M059J (cell line): ENCODE data around the gene ADCY2. TPM values are rescaled to one million over a fixed set of nuclear protein-coding genes. Genes with fewer than 3 reads are reported as not detected.

ENCODE experiments used
- DNase-seq: peaks from one replicate; pipeline ENCODE4 v3.0.0-alpha.2; 2012; ENCODE audit warnings: low read depth
- total RNA-seq: library from RNA; depleted of rRNA; stranded (reverse); fragments of >200 nt; shearing (Covaris generic); gene quantifications from 2 replicates; pipeline ENCODE4 v1.2.3, GENCODE V29; 2014

The ADCY2 gene
- total RNA-seq, 1 experiment from 2014 or later: not detected

GRCh38 chr5:7503564-7503963, 107.6 kb downstream of the ADCY2 start:
- DNase-seq: no peak

DNA sequence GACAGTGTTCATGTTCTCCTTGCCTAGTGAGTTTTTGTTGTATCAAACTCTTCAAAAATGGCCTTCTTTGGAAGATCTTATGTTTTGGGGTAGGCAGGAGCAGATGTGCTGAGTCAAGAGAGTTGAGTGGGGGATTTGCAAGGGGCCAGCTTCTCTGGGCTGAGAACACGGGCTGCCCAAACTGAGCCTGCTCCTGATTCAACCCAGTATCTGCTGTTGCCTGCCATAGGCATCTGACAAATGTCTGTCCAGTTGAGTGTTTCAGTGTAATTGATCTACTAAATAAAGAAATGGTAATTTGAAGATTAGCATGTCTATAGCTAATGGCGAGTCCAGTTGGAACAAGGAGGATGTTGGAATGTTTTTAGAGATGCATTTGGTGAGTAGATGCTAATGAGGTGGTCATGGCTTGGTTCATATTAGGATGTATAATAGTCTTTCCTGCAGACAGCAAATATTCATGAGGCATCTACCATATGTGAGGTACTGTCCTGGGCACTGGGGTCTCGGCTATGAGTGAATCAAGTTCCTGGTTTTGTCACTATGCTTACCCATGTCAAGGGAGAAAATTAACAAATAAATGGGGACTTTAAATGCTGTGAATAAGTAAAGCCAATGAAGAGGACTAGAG, 119.5 kb downstream of the ADCY2 start:
- DNase-seq: no peak

GRCh38 chr5:7516253-7516652, 120.3 kb downstream of the ADCY2 start:
- DNase-seq: no peak

DNA sequence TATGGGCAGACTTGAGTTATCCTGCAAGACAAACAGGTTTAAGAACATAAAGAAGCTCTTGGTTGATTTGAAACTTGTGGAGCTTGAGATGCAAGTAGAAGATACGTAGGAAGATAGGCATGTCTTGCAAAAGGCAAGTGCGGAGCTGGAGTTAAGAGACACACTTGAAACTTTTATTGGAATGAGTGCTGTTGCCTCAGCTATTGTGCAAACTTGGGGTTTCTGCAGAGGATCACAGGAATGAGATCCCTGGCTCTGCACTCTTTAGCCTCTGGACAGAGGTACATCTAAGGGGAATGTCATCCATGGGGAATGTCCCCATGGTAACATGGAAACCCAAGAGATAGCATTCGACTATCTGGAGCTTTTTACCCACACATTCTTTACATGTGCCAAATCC, 121.1 kb downstream of the ADCY2 start:
- no peak for DNase-seq

DNA sequence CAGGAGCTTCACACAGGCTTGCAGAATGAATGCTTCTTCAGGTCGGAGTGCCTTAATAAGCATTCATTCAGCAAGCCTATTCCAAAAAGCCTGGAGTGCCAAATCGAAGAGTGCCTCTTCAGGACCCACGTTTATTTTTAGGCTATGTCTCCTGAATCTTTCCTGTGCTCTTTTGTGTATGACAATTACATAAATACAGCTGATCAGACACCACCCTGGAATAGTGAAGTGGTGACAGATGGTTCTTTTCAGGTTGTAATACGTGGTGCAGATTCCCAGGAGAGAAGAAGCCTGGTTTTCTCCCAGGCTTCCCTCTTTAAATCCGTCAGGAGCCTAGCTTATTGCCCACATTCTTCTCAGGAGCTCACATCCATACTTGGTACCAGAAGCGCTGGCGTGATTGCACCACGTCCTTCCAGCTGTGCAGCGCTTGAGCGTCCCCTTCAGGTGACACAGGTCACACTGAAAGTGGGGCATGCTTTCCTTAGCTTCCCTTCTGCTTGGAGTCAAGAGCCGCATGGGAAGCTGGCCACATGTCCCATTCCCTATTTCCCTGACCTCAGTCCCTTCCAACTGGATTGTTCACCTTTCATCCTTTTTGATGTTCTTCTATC, 123.1 kb downstream of the ADCY2 start:
- no peak for DNase-seq

DNA sequence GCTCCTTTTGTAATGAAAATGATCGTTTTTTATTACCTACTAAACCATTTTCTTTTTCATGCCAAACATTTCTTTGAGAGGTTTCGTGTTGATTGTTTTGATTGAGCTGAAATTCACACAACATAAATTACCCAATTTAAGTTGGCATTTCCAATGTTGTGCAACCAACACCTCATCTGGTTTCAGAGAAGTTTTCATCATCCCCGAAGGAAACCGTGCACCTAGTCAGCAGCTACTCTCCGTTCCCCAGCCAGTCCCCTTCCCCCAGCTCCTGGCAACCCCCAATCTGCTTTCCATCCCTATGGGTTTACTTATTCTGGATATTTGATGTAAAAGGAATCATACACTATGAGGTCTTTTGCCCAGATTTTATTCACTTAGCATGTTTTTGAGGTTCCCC, 123.6 kb downstream of the ADCY2 start:
- no peak for DNase-seq

DNA sequence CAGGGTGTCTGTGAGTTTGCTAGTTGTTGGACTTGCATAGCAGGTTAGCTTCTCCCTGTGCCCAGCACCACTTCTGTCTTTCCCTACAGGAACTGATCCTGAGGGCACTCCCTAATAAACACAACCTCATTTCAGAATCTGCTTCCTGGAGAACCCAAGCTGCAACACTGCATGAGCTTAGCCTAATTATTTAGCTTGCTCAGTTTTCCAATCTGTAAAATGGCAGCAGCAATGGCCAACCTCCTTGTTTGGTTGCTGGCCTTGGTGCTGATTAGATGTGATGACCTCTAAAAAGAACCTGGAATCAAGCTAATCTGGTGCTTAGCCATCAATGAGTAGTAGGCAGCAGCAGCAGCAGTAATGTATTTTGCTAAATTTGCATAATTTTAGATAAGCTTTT, 133.9 kb downstream of the ADCY2 start:
- no peak for DNase-seq

DNA sequence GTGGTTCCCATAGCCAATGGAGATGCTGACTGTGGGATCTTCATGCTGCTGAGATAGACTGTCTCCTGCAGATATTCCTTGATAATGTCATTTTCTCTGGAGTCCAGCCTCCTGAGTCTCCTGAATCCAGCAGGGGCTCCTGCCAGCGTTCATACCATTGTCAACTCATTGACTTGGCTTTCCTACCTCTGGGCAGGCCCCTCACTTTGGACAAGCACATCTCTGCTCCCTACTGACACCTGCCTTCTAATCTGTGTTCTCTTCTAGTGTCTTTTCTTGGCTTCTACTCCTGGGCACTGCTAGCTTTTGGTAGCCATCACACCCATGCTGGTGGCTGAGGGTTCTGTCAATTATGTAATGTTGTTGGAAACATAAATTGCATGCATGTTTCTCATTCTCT, 138.0 kb downstream of the ADCY2 start:
- no peak for DNase-seq

GRCh38 chr5:7534505-7534904, 138.6 kb downstream of the ADCY2 start:
- DNase-seq: no peak

- DNase-seq: no peak
Observed at GRCh38 chr5:7537573-7537972, 141.6 kb downstream of the ADCY2 start.

DNA sequence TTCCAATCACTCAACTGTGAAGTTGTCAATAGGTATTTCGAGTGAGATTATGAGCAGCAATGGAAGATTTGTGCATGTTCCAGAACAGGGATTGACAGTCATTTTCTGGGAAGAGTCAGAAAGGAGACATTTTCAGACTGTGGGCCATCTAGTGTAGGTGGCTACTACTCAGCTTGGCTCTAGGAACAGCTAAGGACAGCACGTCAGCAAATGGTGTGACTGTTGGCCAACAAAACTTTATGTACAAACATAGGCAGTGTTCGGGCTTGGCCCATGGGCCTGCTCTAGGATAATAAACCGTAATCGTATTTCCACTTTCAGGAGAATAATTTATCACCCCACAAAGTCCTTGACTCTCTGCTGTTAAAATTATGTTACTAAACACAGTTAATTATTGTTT, 143.6 kb downstream of the ADCY2 start:
- DNase-seq: no peak

- DNase-seq: no peak
Observed at GRCh38 chr5:7540736-7541485, 145.0 kb downstream of the ADCY2 start.

DNA sequence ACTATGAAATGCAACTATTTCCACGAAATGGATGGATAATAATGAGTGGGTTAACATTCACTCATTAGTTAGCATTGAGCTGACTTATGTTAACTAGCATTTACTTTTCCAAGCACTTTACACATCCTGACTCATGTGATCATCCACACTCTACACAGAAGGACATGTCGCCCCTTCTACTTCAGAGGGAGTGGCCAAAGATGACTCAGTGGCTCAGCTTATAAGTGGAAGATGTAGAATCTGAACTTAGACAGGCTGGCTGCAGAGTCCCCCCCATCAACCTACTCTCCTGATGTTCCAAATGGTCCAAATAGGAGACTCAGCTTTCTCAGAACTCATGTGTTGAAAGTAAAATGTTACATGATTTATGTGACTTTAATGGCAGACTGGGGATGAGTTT, 146.0 kb downstream of the ADCY2 start:
- DNase-seq: no peak

DNA sequence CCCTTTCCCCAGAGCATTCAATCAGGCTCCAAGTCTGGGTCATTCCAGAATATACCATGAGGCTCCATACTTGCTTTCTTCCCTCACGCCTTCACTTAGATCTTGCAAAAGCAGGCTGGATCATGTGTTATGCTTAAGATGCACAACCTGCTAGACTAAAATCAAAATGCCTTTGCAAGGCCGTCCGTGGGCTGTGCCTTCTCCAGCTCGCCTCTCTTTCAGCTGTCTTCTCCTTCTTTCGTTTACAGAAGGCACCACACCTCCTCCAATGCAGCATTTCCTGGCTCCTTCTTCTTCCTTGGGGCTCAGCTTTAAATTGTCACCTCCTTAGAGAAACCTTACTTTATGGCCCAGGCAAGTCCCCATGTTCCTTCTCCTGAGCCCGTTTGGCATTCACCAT, 150.6 kb downstream of the ADCY2 start:
- no peak for DNase-seq

DNA sequence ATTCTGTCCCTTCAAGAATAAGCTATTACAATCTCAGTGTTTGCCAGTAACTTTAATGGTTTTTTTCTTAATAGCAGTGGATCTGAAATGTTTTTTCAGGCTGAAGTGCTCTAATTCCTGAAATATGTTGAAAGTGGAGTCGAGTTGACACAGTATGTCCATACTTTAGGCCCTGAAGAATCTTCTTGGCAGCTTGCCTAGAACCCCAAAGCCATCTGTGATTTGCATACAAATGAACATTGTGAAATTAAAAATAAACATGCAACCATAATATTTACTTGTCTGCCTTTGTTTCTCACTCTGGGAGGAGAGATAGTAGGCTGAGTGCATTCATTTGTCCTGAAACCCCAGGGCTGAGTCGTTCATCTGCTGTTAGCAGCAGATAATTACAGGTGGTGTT, 152.7 kb downstream of the ADCY2 start:
- DNase-seq: no peak

- no peak for DNase-seq
Observed at GRCh38 chr5:7565559-7565958, 169.6 kb downstream of the ADCY2 start.

DNA sequence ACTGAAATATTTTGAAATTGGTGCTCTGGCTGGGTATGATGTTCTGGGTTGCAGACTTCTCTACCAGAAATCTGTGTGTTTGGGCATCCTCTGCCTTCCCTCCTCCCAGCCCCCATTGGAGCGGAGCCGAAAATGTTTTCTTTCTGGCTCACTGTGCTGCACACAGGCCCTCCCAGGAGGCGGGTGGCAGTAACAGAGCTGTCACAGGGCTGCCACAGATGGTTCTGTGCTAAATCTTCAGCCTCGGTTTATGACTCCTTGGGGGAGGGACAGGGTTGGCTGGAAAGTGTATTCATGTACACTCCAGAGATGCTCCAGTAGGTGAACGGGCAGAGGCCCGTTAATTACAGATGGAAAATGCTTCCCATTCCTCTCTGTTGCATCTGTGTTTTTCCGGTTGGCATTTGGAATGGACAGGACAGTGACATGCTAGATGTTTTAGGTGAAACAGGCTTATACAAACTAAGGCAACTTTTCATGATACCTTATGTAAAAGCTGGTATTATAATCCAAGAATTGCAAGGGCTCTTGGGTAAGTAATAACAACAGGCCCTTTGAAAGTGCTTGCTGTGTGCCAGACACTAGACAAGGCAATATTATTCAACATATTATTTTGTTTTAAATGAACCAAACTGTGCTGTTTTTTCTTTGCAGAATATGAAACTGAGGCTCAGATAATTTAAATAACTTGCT, 180.2 kb downstream of the ADCY2 start:
- DNase-seq: no peak

DNA sequence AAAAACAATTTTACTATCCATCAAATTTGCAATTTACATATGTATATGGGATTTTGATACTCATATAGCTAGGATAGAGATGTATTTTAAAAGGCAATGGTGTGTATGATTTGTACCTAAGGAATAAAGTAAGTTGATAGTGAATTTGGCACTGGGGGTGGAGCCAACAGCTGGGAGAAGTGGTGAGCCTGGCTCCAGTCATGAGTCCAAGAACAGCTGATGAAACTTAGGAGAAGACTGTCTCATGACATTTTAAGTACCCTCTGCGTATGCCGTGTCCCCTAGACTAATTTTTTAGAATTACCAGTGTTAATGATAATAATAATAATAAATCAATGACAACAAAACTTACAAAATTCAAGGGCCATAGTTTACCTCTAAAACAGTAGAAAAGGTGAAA, 181.4 kb downstream of the ADCY2 start:
- no peak for DNase-seq

- DNase-seq: no peak
Observed at GRCh38 chr5:7578071-7578470, 182.1 kb downstream of the ADCY2 start.

- DNase-seq: no peak
Observed at GRCh38 chr5:7584749-7585148, 188.8 kb downstream of the ADCY2 start.

DNA sequence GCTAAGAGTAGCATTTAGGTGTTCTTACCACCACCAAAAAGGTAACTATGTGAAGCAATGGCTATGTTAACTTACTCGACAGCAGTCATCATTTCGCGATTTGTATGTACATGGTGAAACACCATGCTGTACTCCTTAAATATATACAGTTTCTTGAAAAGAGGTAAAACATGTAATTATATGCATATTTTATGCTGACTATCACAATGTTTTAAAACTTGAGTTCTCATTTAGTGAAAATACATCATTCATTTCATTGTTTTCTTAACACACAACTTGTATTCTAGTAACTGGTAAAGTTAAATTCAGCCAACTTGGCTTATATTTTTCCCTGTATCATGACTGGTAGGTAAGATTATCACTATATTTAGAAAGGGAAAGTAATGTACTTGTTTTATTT, 189.9 kb downstream of the ADCY2 start:
- DNase-seq: no peak

- no peak for DNase-seq
Observed at GRCh38 chr5:7586480-7586879, 190.5 kb downstream of the ADCY2 start.

GRCh38 chr5:7589800-7590199, 193.9 kb downstream of the ADCY2 start:
- DNase-seq: no peak
